HG02870 (cell line): ENCODE results near the gene STK32A.
A peak's percentile ranks its signal among the peaks of the same experiment; 100 is the strongest.

Experiments used
- ATAC-seq: cut with Tn5 transposase; IDR thresholded peaks from one replicate; pipeline ENCODE4 v1.9.1; 2021; ENCODE audit warnings: mild to moderate bottlenecking, moderate library complexity; ENCODE audit not compliant: unreplicated experiment

Gene STK32A

GRCh38 chr5:147413266-147413665 is 178.4 kb downstream of the STK32A start:
- no peak for ATAC-seq

GRCh38 chr5:147415651-147416050 is 180.8 kb downstream of the STK32A start:
- no peak for ATAC-seq

GRCh38 chr5:147417135-147417813 is 182.4 kb downstream of the STK32A start:
- no peak for ATAC-seq

DNA sequence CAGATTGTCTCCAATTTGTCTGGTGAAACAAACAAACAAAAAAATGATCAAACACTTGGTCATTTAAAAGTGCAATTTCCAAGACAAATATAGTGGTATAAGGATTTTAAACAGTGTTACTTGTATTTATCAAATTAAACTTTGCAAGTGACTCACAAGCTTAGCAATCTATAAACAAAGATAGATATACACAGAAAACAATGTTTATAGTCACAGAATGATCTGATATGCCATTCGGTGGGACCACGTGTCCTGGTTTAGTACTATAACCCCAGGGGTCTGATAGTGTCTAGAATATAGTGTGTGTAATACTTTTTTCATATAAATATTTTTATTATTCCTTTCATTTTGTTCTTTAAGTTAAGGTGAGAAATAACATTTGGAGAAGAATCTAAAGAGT is 183.8 kb downstream of the STK32A start:
- no peak for ATAC-seq

GRCh38 chr5:147426640-147427327 is 192.0 kb downstream of the STK32A start:
- no peak for ATAC-seq

- no peak for ATAC-seq
Observed at GRCh38 chr5:147427521-147428401, 192.9 kb downstream of the STK32A start.

DNA sequence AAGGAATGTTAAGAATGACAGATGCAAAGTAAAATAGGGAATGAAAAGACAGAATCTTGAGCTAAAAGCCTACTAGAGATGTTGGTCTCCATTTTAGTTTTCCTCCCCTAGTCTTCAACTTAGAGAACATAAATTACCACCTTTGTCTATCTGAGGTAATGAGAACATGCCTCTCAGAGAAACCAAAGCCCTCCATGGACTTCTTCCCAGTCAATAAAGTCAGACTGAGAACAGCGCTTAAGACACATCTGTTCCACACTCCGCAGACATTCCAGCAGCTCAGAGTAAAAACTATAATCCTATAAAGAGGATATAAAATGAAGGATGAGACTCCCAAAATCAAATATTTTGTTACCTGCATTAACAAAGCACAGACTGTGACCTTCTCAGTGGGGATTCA is 195.8 kb downstream of the STK32A start:
- ATAC-seq: no peak

DNA sequence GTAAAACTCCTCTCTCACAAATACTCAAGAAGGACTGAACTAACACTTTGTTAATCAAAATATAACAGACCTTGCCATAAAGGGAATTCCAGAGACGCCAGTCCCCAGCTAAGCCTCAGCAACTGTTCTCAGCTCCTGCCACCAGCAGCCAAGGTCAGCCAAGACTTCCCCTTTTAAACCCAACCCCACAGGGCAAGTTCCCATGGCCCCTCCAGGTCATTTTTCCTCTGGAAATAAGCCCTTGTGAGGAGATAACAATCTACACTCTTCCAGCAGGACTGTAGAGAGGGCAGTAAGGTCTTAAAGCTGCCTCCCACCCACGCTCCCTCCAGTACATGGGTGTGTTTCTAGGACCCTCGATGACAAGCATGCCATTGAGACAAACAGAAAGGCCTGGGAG is 196.8 kb downstream of the STK32A start:
- no peak for ATAC-seq

DNA sequence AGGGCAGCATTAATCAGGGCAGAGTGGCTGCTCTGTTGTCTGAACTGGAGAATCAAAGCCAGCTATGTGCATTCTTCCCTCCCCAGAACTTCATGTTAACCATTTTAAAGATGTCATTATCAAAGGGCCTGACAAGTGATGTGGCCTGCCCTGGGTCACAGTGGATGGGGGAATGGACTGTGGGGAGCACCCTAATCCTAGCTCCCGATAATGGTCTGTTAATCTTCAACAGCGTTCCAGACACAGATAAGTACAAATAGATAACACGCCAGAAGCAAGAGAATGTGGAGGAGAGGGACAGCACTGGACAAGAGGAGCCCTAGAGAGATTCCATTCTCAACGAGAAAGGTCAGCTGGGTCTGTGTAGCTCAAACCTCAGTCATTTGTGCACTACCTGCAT is 197.5 kb downstream of the STK32A start:
- no peak for ATAC-seq

DNA sequence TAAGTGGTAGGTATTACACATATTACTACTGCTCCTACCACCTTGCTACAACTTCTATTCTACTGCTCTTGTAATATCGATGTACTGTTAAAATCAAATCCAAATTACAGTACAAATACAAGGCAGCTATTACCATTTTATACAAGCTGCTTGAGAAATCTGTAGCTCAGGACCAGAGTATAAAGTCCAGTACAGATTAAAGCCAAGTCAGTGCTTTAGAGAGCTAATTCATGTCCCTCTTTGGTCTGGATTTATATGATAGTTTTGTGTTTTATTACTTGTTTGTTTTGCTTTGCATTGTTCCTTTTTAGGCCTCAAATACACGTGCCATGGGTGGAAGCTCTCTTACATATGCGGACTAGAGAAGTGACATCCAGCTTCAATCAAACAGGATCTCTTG is 199.2 kb downstream of the STK32A start:
- no peak for ATAC-seq

GRCh38 chr5:147436596-147436995 is 201.8 kb downstream of the STK32A start:
- ATAC-seq: peak; percentile 52

DNA sequence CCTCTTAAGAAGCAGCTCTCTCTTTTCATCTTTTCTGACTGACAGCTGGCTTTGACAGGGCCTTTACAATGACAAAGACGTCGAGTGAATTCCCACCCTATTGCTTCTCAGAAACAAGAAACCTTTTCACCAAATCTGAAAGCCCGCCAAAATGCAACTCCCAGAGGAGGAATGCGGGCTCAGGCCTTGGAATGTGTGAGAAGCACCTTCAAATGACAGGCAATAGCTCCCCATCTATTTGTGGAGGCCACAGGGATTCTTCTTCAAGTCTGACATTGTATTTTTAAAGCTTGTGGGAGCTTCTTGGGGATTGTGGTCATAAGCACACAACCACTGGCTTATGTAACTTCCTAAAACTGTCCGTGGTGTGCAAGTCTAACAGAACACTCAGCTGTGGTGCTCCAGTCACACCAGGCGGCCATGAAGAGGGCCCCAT is 202.4 kb downstream of the STK32A start:
- no peak for ATAC-seq
